A549 treated with CORT108297 at 1 μM for 4 hours (cell line): Measurements from ENCODE around the gene CRBN. TPM values are rescaled to one million over a fixed set of nuclear protein-coding genes. Genes with fewer than 3 reads are reported as not detected.

Source experiments
- total RNA-seq: library from RNA; stranded (reverse); fragments of 200-300 nt; extraction: Qiagen RNA extraction; gene quantifications from 5 replicates; pipeline ENCODE4 v1.2.3, GENCODE V29; 2022

Gene CRBN
- 25.6 to 35.3 TPM (median 26.5 TPM) in 5 replicates for total RNA-seq

DNA sequence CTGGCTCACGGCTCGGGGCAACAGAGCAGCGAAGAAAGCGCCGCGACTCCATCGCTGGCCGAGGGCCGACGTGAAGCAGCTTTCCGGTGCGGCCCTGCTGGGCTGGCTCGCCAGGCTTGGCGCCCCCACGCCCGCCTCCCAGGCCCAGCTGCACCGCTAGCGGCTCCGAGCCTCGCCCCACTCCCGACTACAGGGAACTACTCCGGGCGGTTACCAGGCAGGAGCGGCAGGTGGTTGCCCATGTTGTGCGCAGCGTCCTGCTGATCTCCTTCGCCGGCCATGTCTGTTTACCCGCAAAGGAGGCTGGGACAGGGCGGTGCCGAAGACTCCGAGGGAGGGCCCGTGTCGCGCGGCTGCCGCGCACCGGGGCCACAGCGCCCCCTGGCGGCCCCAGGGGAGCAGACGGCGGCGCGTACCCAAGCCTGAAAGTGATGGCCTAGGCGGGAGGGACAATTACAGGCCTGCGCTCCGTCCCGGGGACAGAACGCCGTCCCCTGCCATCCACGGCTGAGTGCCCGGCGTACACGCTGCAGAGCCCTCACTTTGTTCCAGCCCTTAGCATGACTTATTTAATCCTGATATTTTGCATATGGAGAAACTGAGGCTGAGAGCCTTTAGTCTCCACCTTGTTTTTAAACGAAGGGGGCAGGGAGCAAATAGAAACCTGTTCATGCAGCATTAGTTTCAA, at the start of gene CRBN:
Gene CRBN (minus strand): TSS at position 285 of the 688 bp plus-strand sequence. CDS start 4 bp downstream, at position 281.

DNA sequence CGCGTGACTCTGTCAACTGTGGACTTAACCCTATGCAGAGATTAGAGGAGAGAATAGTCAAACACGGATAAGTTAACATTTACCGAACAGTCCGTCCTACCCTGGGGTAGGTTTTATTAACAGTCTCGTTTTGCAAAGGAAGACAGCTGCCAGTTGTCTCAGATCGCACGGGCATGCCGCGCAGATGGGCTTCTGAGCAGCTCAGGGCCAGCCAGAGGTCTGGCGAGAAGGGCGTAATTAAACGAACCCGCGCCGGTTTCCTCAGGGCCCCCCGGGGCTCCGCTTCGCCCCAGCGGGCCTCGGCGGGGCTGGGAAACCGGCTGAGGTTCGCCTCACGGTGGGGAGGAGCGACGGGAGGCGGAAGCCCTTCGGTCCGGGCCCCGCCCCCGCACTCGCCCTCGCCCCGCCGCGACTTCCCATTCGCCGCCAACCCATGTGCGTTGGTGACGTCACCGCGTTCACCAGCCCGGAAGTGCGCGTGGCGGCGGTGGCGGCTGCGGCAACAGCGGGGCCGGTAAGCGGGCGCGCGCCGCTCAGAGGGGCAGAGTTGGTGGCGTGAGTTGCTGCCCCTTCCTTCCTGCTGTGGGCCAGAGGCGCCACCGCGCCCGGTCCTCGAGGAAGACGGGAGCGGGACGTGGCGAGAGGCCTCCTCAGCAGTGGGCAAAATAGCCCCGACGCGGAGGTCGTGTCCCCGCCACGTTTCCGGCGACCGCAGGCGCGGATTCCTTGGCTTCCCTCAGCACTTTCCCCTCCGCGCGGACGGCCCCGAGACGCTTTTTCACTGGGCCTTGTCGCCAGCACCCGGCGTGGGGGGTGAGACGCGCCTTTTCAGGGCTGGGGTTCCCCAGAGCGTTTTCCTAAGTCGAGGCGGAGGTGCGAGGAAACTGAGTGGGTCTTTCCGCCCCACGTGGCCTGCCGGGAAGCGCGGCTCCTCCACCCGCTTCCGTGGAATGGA, 52.7 kb downstream of the CRBN start, which contains the start of gene TRNT1:
Gene TRNT1 (plus strand): TSS at position 464 of the 955 bp plus-strand sequence. CDS start 2,101 bp downstream, outside the sequence.

DNA sequence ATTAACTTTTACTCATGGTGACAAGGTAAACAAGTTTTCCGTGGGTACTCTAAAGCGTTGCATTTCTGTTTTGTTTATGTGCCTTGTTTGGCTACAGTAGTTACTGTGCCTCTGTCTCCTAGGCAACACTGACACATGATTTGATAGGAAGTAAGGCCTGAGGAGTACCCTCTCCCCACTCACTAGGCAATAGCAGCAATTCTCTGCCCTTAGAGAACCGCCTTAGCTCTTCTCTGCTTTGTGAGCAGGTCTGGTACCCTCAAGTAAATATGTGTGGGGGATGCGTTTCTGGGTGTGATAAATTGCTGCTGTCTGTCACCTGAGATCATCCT, 69.2 kb downstream of the CRBN start, which contains the start of gene IL5RA:
Gene IL5RA (minus strand): TSS at position 76 of the 332 bp plus-strand sequence. CDS start 5,390 bp downstream, outside the sequence.

Other genes with a start within 250 kb of the CRBN start
- gene IL5RA, start 69.3 kb downstream of the CRBN start, total RNA-seq = not detected in 5 replicates
- 29.9 to 36.1 TPM (median 33.0 TPM) in 5 replicates for gene TRNT1, start 52.8 kb downstream of the CRBN start, total RNA-seq